Naive B cell (primary cell): ENCODE data around the gene YPEL1. TPM values are rescaled to one million over a fixed set of nuclear protein-coding genes. Genes with fewer than 3 reads are reported as not detected.
"Not testable (repeated sequence)": the region's sequence is repeated elsewhere in the genome, so short reads cannot be mapped to it uniquely, and the experiment has no call there.

Source experiments
- ATAC-seq, 2 donors: fragments of 150-1000 bp; cut with Tn5 transposase; 2 replicates each; pipeline ENCODE4 v1.10.0; 2021; ENCODE audit warnings: low read depth in 2 of 2, mild to moderate bottlenecking in 2 of 2, moderate library complexity in 2 of 2
- DNase-seq: peaks from one replicate; pipeline ENCODE4 v3.0.0; 2022
- H3K27ac Mint-ChIP-seq, 6 donors: one replicate each; pipeline ENCODE4 v1.8.0; 2020 to 2022; ENCODE audit warnings: mild to moderate bottlenecking in 6 of 6, mixed read lengths in 6 of 6, moderate library complexity in 5 of 6, inconsistent platforms in 2 of 6
- H3K27me3 Mint-ChIP-seq, 3 donors: one replicate each; pipeline ENCODE4 v1.8.0; 2021 to 2022; ENCODE audit warnings: mixed read lengths in 3 of 3, mild to moderate bottlenecking in 1 of 3
- H3K36me3 Mint-ChIP-seq, 2 donors: one replicate each; pipeline ENCODE4 v1.8.0; 2020 to 2022; ENCODE audit warnings: mixed read lengths in 2 of 2, inconsistent platforms in 1 of 2, mild to moderate bottlenecking in 1 of 2
- H3K4me1 Mint-ChIP-seq, 3 donors: one replicate each; pipeline ENCODE4 v1.8.0; 2020 to 2022; ENCODE audit warnings: mixed read lengths in 3 of 3, inconsistent platforms in 1 of 3, mild to moderate bottlenecking in 1 of 3, moderate library complexity in 1 of 3
- H3K4me3 Mint-ChIP-seq, 8 donors: one replicate each; pipeline ENCODE4 v1.8.0; 2020 to 2022; ENCODE audit warnings: mild to moderate bottlenecking in 8 of 8, mixed read lengths in 8 of 8, moderate library complexity in 8 of 8, inconsistent platforms in 2 of 8
- H3K9me3 Mint-ChIP-seq, 7 donors: one replicate each; pipeline ENCODE4 v1.8.0; 2020 to 2022; ENCODE audit warnings: mixed read lengths in 7 of 7, mild to moderate bottlenecking in 5 of 7, inconsistent platforms in 2 of 7, moderate library complexity in 1 of 7
- polyA plus RNA-seq, 6 donors: library from polyadenylated mRNA; unstranded; fragments of 300-500 nt; fragmentation: Illumina TruSeq; gene quantifications; one replicate each; pipeline ENCODE4 v1.2.3, GENCODE V29; 2021; ENCODE audit warnings: low read depth in 6 of 6

YPEL1 gene
- polyA plus RNA-seq, 6 donors from 2014 or later: 16.6 to 37.2 (median 29.9) TPM

DNA sequence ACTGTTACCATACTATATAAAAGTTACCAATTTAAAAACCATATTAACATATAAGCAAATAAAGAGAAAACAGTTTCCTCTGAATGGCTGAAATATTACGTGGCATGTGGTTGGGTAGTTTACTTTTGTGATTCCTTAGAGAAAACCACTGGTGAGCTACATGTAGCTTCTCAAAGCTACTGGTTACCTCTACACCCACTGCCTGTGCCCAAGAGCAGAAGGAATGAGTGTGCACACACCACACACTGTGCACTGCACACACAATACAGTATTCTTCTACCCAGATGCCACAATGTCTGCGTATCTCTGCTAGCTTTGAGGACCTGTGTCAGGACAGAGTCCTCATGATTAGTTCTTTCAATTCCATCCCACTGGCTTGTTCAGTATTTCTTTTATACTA, 25.5 kb upstream of the YPEL1 start:
- peaks cover 20 to 25% of the 10 kb centered on the region in 2 donors for H3K36me3 Mint-ChIP-seq
- H3K4me3 Mint-ChIP-seq: no peak overlapping the region
- H3K27me3 Mint-ChIP-seq: no peaks in the 10 kb centered on the region
- no peaks in the 10 kb centered on the region for H3K9me3 Mint-ChIP-seq
- DNase-seq: no peak
- H3K27ac Mint-ChIP-seq: no peak overlapping the region
- peaks cover 6 to 13% (median 6%) of the 10 kb centered on the region in 3 donors for H3K4me1 Mint-ChIP-seq
- ATAC-seq: no peak

GRCh38 chr22:21760640-21761039, 25.0 kb upstream of the YPEL1 start:
- Mint-ChIP-seq H3K36me3 (peaks cover 20 to 25% of the 10 kb centered on the region in 2 donors), H3K27ac (no peak overlapping the region), H3K4me1 (peaks cover 10 to 18% (median 10%) of the 10 kb centered on the region in 3 donors), H3K4me3 (no peak overlapping the region), H3K27me3 (no peaks in the 10 kb centered on the region), H3K9me3 (no peaks in the 10 kb centered on the region)
- ATAC-seq (no peak), DNase-seq (no peak)

DNA sequence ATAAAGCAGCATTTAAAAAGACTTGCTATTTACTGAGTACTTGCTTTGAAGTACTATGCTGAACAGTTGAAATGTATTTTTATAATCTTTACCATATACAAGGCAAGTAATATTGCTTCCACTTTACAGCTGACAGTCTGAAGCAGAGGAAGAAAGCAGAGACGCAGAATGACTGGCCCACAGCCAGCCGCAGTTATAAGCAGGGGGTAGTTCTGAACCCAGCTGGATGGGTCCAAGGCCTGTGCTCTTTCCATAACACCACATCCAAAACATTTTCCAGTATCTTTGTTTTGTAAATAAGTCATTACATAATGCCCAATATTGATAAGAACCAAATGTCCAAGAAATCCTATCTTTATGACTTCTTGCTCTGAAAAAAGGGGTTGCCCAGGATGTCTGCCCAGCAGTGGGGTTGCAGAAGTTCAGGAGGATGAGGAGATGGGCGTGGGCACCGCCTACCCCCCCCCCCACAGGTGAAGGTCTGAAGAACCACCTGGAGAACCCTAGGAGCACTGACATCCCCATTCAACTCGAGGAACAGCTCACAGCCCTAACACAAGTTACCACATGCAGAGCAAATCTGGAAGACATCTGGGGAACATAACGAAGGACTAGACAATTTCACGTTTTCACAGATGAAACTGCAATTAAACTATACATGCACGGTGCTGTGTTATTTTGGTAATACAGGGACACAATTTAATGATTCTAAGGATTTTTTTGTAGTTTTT, 24.2 kb upstream of the YPEL1 start:
- H3K9me3 Mint-ChIP-seq: no peaks in the 10 kb centered on the region

GRCh38 chr22:21759093-21759492, 23.5 kb upstream of the YPEL1 start:
- Mint-ChIP-seq H3K4me1 (peaks cover 26 to 31% (median 26%) of the 10 kb centered on the region in 3 donors), H3K4me3 (no peak overlapping the region), H3K27ac (no peak overlapping the region), H3K27me3 (no peaks in the 10 kb centered on the region), H3K36me3 (peaks cover 15 to 25% of the 10 kb centered on the region in 2 donors), H3K9me3 (no peaks in the 10 kb centered on the region)
- ATAC-seq (no peak), DNase-seq (no peak)

More for the DNA sequence above, 24.2 kb upstream of the YPEL1 start:
- Mint-ChIP-seq H3K4me3 (peak overlapping the region in 1 of 8 donors; percentile 30), H3K27ac (peak overlapping the region in 1 of 6 donors; percentile 36), H3K36me3 (peaks cover 20 to 25% of the 10 kb centered on the region in 2 donors), H3K4me1 (peaks cover 19 to 24% (median 19%) of the 10 kb centered on the region in 3 donors), H3K27me3 (no peaks in the 10 kb centered on the region)
- ATAC-seq (no peak), DNase-seq (no peak)

GRCh38 chr22:21758091-21758864, 22.7 kb upstream of the YPEL1 start:
- Mint-ChIP-seq H3K9me3 (no peaks in the 10 kb centered on the region), H3K27me3 (no peaks in the 10 kb centered on the region), H3K36me3 (peaks cover 15 to 25% of the 10 kb centered on the region in 2 donors), H3K27ac (peak overlapping the region in 2 of 6 donors; percentile 66 to 93), H3K4me1 (peaks cover 28 to 34% (median 32%) of the 10 kb centered on the region in 3 donors), H3K4me3 (peak overlapping the region in 1 of 8 donors; percentile 54)
- DNase-seq (no peak), ATAC-seq (no peak)

DNA sequence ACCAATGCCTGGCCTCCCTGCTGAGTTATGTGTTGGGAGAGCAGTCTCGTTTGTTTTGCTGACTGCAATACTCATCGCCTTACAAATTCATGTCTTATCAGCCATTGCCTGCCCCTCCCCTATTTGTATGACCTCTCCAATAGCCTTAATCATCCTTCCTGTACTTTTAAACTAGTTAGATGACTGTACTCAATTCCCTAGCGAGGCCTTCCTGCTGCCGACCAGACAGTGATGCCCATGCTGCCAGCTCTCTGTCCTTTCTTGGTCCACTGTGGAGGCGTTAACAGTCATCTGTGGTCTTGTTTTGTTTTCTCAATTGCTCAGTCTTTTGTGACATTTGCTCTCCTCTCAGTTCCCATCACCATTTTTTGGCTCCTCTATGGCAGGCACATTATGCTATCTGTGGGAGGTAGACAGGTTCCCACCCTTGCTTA, 20.3 kb upstream of the YPEL1 start:
- Mint-ChIP-seq H3K27me3 (no peaks in the 10 kb centered on the region), H3K27ac (peak overlapping the region in 5 of 6 donors; percentile 13 to 88 (median 46)), H3K36me3 (peaks cover 15 to 19% of the 10 kb centered on the region in 2 donors), H3K4me3 (peak overlapping the region in 1 of 8 donors; percentile 1), H3K9me3 (no peaks in the 10 kb centered on the region), H3K4me1 (peaks cover 28 to 35% (median 32%) of the 10 kb centered on the region in 3 donors)
- no peak for ATAC-seq
- DNase-seq: no peak

GRCh38 chr22:21754523-21754922, 18.9 kb upstream of the YPEL1 start:
- Mint-ChIP-seq H3K4me1 (peaks cover 28 to 35% (median 32%) of the 10 kb centered on the region in 3 donors), H3K4me3 (peak overlapping the region in 6 of 8 donors; percentile 27 to 64 (median 56)), H3K36me3 (peaks cover 15 to 19% of the 10 kb centered on the region in 2 donors), H3K27me3 (no peaks in the 10 kb centered on the region), H3K27ac (peak overlapping the region; percentile 1 to 89 (median 44)), H3K9me3 (no peaks in the 10 kb centered on the region)
- DNase-seq (peak; percentile 66), ATAC-seq (peak; percentile 99)

- Mint-ChIP-seq H3K36me3 (peaks cover 10 to 11% of the 10 kb centered on the region in 2 donors), H3K4me3 (peak overlapping the region in 1 of 8 donors; percentile 44), H3K9me3 (no peaks in the 10 kb centered on the region), H3K4me1 (peaks cover 28 to 35% (median 28%) of the 10 kb centered on the region in 3 donors), H3K27me3 (no peaks in the 10 kb centered on the region), H3K27ac (peak overlapping the region in 2 of 6 donors; percentile 20 to 49)
- DNase-seq: no peak
- no peak for ATAC-seq
Observed at GRCh38 chr22:21753374-21754111, 17.9 kb upstream of the YPEL1 start.

GRCh38 chr22:21752276-21752675, 16.7 kb upstream of the YPEL1 start:
- DNase-seq: no peak
- ATAC-seq: no peak
- Mint-ChIP-seq H3K27ac (peak overlapping the region in 1 of 6 donors; percentile 76), H3K4me3 (no peak overlapping the region), H3K4me1 (peaks cover 24 to 33% (median 28%) of the 10 kb centered on the region in 3 donors), H3K27me3 (no peaks in the 10 kb centered on the region), H3K9me3 (no peaks in the 10 kb centered on the region), H3K36me3 (peaks cover 3 to 4% of the 10 kb centered on the region in 2 donors)

- H3K4me3 Mint-ChIP-seq: no peak overlapping the region
- ATAC-seq: no peak
- no peaks in the 10 kb centered on the region for H3K36me3 Mint-ChIP-seq
- no peaks in the 10 kb centered on the region for H3K4me1 Mint-ChIP-seq
- no peak for DNase-seq
- H3K27me3 Mint-ChIP-seq: no peaks in the 10 kb centered on the region
- no peaks in the 10 kb centered on the region for H3K9me3 Mint-ChIP-seq
- no peak overlapping the region for H3K27ac Mint-ChIP-seq
Observed at GRCh38 chr22:21745948-21746347, 10.4 kb upstream of the YPEL1 start.

- not testable (repeated sequence) for H3K9me3 Mint-ChIP-seq, H3K4me1 Mint-ChIP-seq, H3K36me3 Mint-ChIP-seq, H3K4me3 Mint-ChIP-seq, H3K27me3 Mint-ChIP-seq, ATAC-seq, H3K27ac Mint-ChIP-seq, DNase-seq
Observed at GRCh38 chr22:21744917-21745316, 9.3 kb upstream of the YPEL1 start.

GRCh38 chr22:21741790-21742189, 6.2 kb upstream of the YPEL1 start:
- peak overlapping the region in 1 of 6 donors; percentile 5 for H3K27ac Mint-ChIP-seq
- no peaks in the 10 kb centered on the region for H3K9me3 Mint-ChIP-seq
- no peak for ATAC-seq
- H3K4me1 Mint-ChIP-seq: peaks cover 8 to 11% (median 9%) of the 10 kb centered on the region in 3 donors
- H3K27me3 Mint-ChIP-seq: no peaks in the 10 kb centered on the region
- no peaks in the 10 kb centered on the region for H3K36me3 Mint-ChIP-seq
- H3K4me3 Mint-ChIP-seq: no peak overlapping the region
- no peak for DNase-seq

DNA sequence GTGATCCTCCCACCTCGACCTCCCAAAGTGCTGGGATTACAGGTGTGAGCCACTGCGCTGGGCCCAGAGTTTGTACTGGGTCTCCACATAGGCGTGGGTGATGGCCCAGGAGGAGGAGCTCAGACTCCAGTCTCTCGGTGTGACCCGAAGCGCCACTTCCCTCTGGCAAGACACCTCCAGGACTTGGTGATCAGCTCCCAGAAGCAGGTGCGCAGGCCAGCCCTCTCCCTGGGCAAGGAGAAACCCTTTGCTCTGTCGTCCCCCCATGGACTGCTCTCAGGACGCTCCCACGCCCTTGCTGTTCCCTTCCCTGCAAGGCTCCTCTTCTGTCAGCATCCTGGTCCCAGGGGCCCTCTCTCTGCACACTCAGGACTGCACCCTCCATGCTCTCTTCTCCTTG, 5.5 kb upstream of the YPEL1 start:
- Mint-ChIP-seq H3K27ac (no peak overlapping the region), H3K4me3 (no peak overlapping the region), H3K9me3 (no peaks in the 10 kb centered on the region), H3K4me1 (peaks cover 8 to 13% (median 9%) of the 10 kb centered on the region in 3 donors), H3K27me3 (no peaks in the 10 kb centered on the region), H3K36me3 (no peaks in the 10 kb centered on the region)
- DNase-seq: no peak
- no peak for ATAC-seq
